ENCODE results near the gene MBOAT2.

MBOAT2 gene

DNA sequence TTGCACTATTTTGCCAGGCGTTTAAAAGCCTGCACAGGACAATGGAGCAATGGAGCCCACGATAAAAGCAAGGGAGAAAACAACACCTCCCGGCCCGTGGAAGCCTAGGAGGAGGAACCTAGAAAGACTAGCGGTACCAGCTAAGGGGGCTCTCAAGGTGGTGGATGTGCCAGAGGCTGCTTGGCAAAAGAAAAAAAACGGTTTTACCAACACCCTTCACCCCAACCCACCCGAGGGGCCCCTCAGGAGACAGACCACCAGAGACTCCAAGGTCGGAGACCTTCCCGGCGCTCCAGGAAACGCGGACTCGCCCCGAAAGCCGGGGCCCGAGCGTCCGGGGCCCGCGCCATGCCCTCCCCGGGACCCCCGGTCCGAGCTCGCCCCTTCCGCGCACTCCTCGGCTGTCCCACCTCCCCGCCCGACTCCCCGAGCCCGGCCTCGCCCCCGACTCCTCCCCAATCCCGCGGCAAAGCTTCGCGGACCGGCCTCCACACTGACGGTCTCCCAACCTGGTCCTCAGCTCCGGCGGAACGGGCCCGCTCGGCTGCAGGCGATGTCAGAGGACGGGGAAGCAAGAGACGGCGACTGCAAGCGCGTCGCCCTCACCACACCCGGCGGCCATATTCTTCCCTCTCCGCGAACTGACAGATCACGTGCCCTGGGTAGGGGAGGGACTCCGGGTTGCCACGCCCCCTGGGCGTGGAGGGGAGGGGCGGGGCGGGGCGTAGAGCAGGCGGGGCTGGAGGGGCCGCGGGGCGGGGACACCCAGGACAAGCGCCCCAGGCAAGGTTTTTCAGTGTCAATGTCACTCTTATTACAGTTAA is 166.3 kb downstream of the MBOAT2 start, which contains the start of gene KIDINS220:
Gene KIDINS220 (minus strand): TSS at position 643 of the 824 bp plus-strand sequence. CDS start 10,520 bp downstream, outside the sequence.
- peak within 1 kb of the TSS; percentile 98 for H3K4me3 ChIP-seq (ENCODE audit: low read depth, low read length)
- CTCF ChIA-PET = interaction anchor here (0.6 to 1.2 kb wide), 4 partner anchors 9 to 303 kb away, joined by 3 to 10 read pairs (median 3); no protein-coding TSS in a partner anchor
- no peak for DNase-seq (ENCODE audit: low read depth, low spot score)
- TF ChIP-seq, protein P1, sequence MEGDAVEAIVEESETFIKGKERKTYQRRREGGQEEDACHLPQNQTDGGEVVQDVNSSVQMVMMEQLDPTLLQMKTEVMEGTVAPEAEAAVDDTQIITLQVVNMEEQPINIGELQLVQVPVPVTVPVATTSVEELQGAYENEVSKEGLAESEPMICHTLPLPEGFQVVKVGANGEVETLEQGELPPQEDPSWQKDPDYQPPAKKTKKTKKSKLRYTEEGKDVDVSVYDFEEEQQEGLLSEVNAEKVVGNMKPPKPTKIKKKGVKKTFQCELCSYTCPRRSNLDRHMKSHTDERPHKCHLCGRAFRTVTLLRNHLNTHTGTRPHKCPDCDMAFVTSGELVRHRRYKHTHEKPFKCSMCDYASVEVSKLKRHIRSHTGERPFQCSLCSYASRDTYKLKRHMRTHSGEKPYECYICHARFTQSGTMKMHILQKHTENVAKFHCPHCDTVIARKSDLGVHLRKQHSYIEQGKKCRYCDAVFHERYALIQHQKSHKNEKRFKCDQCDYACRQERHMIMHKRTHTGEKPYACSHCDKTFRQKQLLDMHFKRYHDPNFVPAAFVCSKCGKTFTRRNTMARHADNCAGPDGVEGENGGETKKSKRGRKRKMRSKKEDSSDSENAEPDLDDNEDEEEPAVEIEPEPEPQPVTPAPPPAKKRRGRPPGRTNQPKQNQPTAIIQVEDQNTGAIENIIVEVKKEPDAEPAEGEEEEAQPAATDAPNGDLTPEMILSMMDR (IDR thresholded peaks at IDR 0.05; ENCODE audit: insufficient read depth, low read length, missing control alignments) = no peak
- POLR2A ChIA-PET = interaction anchor here (1.1 kb wide), 1 partner anchor 256 kb away, joined by 3 read pairs; no protein-coding TSS in a partner anchor

DNA sequence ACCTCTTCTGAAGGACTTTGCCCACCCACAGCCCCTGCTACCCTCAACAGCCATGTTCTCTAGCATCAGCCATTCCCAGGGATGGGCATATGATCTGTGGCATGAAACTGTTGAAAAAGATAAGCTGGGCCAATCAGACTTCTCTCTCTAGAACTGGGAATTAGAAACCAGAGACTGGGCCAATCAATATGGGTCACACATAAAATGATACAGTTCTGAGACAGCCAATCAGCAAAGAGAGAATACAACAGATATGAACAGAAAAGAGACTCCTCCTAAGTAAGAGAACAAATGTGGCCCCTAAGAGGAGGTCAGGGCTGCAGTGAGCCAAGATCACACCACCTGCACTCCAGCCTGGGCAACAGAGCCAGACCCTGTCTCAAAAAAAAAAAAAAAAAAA is 168.2 kb downstream of the MBOAT2 start:
- no peak for DNase-seq (ENCODE audit: low read depth, low spot score)
- POLR2A ChIA-PET = no interaction called here
- CTCF ChIA-PET = no interaction called here
- H3K4me3 ChIP-seq (ENCODE audit: low read depth, low read length) = no peak overlapping the region
- TF ChIP-seq, protein P1 (IDR thresholded peaks at IDR 0.05; ENCODE audit: insufficient read depth, low read length, missing control alignments) = no peak

DNA sequence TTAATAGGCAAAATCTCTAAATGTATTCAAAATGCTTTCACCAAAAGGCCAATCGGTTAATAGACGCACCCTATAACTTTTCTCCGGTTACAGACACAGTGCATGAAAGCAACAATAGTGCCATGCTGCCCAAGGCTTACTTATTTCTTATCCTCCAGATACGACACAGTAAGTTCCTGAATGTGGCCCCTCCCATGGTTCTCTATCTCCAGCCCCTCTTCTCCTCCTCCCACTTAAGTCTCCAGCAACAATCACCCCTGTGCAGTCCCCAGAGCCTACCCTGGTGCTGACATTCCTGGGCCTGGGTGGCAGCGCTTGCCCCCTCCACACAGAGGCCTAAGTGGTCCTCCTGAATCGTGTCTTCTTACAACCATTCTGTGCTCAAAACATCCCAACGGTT is 169.6 kb downstream of the MBOAT2 start:
- no peak for DNase-seq (ENCODE audit: low read depth, low spot score)
- H3K4me3 ChIP-seq (ENCODE audit: low read depth, low read length) = no peak overlapping the region
- ChIA-PET CTCF (no interaction called here), POLR2A (no interaction called here)
- TF ChIP-seq, protein P1 (IDR thresholded peaks at IDR 0.05; ENCODE audit: insufficient read depth, low read length, missing control alignments) = no peak

DNA sequence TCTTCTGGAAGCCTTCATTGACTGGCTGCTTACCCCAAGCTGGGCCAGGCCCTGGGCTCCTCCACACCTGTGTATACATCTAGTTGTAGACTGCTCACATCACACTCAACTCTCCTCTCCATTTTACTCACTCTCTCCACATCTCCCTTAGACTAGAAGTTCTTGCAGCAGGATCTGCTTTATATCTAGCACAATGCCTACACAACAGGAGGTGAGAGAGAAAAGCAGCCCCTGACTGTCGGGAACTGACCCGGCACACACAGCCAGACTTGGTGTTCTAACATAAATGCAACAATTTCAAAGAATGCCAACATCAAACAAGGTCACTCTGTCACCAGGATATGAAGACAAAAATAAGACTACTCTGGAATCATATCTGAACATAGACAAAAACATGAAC is 172.0 kb downstream of the MBOAT2 start:
- CTCF ChIA-PET = no interaction called here
- TF ChIP-seq, protein P1 (IDR thresholded peaks at IDR 0.05; ENCODE audit: insufficient read depth, low read length, missing control alignments) = no peak

DNA sequence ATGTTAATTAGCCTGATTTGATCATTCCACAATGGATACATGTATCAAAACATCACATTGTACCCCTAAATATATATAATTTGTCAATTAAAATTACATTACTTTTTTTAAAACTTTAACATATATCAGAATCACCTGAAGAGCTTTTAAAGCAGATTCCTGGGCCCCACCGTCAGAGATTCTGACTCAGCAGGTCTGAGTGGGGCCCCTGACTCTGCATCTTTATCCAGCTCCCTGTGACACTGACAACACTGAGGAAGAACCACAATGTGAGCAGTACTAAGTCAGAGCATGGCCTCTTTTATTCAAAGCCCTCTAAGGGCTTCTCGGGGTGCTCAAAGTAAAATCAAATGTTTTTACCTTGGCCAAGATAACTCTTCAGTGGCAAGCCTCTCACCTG is 175.8 kb downstream of the MBOAT2 start:
- POLR2A ChIA-PET = no interaction called here
- DNase-seq (ENCODE audit: low read depth, low spot score) = no peak
- no peak overlapping the region for H3K4me3 ChIP-seq (ENCODE audit: low read depth, low read length)
- CTCF ChIA-PET = no interaction called here
- TF ChIP-seq, protein P1 (IDR thresholded peaks at IDR 0.05; ENCODE audit: insufficient read depth, low read length, missing control alignments) = no peak

More for the DNA sequence above, 172.0 kb downstream of the MBOAT2 start:
- H3K4me3 ChIP-seq (ENCODE audit: low read depth, low read length) = no peak overlapping the region
- POLR2A ChIA-PET = no interaction called here
- no peak for DNase-seq (ENCODE audit: low read depth, low spot score)

DNA sequence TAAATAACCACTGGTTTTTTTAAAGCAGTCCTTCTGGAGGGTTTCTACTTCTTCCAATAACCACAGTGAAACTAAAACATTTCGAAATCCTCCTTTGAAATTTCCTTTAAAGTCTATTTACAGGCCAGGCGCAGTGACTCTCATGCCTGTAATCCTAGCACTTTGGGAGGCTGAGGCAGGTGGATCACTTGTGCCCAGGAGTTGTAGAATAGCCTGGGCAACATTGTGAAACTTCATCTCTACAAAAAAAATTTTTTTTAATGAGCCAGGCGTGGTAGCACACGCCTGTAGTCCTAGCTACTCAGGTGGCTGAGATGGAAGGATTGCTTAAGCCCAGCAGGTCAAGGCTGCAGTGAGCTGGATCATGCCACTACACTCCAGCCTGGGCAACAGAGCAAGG is 181.3 kb downstream of the MBOAT2 start:
- no peak for DNase-seq (ENCODE audit: low read depth, low spot score)
- POLR2A ChIA-PET = no interaction called here
- CTCF ChIA-PET = no interaction called here
- TF ChIP-seq, protein P1 (IDR thresholded peaks at IDR 0.05; ENCODE audit: insufficient read depth, low read length, missing control alignments) = no peak
- H3K4me3 ChIP-seq (ENCODE audit: low read depth, low read length) = no peak overlapping the region

All from AG04449 (cell line).